GM12864 (cell line): Measurements from ENCODE around the gene IGFBP1.
"Not testable (repeated sequence)": the region's sequence is repeated elsewhere in the genome, so short reads cannot be mapped to it uniquely, and the experiment has no call there.

Experiments used
- DNase-seq: peaks from one replicate; pipeline ENCODE4 v3.0.0-alpha.2; 2011; ENCODE audit warnings: low read depth
- H3K4me3 ChIP-seq: 2 replicates; pipeline ENCODE4 v1.5.1; 2011; ENCODE audit warnings: mild to moderate bottlenecking, low read depth, low read length, control low read depth
- CTCF ChIP-seq: IDR thresholded peaks from 2 replicates; pipeline ENCODE4 v1.5.1; 2011; ENCODE audit warnings: low read depth, mild to moderate bottlenecking, moderate library complexity, low read length, control low read depth, inconsistent platforms; ENCODE audit errors: missing control alignments

IGFBP1 gene

GRCh38 chr7:45888185-45888992 lies at the start of gene IGFBP1:
Gene IGFBP1, plus strand, starts transcription at chr7:45888488. Its CDS starts 165 bp downstream, at chr7:45888653.
- no peak within 1 kb of the TSS for H3K4me3 ChIP-seq
- no peak for TF ChIP-seq CTCF
- no peak for DNase-seq

- not testable (repeated sequence) for DNase-seq, H3K4me3 ChIP-seq
Measured at GRCh38 chr7:45838852-45839251, 49.4 kb upstream of the IGFBP1 start.

GRCh38 chr7:45841926-45842717 lies 46.2 kb upstream of the IGFBP1 start:
- not testable (repeated sequence) for DNase-seq

GRCh38 chr7:45846536-45846935 lies 41.8 kb upstream of the IGFBP1 start:
- DNase-seq, result not testable (repeated sequence)

More at GRCh38 chr7:45841926-45842717, 46.2 kb upstream of the IGFBP1 start:
- H3K4me3 ChIP-seq, result not testable (repeated sequence)

DNA sequence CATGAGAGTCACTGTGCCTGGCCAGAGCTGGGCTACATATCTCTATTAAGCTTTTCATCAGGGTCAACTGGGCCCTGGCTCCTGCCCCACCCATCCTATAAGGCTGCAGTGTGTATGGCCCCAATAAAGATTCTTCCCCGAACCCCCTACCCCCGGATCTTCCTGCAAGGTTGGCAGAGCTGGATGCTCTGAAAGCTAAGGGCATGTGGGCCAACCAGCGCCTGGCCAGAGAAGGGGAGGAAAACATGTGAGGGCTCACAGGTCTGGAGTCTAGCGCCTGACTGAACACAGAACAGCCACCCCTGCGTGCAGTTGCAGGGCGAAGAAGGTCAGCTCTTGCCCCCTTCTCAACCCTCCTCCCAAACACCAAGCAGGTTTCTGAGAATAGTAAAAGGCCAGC lies 39.6 kb upstream of the IGFBP1 start:
- not testable (repeated sequence) for H3K4me3 ChIP-seq

More at GRCh38 chr7:45846536-45846935, 41.8 kb upstream of the IGFBP1 start:
- H3K4me3 ChIP-seq, result not testable (repeated sequence)

DNA sequence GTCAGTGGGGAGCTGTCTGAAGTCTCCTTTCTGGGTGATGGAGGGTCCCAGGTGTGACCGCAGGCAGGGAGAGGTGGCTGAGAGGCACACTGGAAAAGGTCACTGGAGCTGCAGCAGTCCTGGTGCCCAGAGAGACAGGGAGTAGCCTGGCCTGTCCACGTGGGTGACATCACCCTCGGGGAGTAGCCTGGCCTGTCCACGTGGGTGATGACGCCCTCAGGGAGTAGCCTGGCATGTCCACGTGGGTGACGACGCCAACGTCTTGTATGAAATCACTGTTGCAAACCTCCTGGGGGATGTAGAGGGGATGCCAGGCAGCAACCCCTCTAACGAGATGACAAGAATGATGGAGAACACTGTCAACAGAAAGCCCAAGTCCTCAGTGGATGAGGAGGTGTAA lies 35.3 kb upstream of the IGFBP1 start:
- DNase-seq, H3K4me3 ChIP-seq: not testable (repeated sequence)

More for the DNA sequence above, 39.6 kb upstream of the IGFBP1 start:
- DNase-seq, result not testable (repeated sequence)

GRCh38 chr7:45853491-45853890 lies 34.8 kb upstream of the IGFBP1 start:
- not testable (repeated sequence) for DNase-seq, H3K4me3 ChIP-seq

DNA sequence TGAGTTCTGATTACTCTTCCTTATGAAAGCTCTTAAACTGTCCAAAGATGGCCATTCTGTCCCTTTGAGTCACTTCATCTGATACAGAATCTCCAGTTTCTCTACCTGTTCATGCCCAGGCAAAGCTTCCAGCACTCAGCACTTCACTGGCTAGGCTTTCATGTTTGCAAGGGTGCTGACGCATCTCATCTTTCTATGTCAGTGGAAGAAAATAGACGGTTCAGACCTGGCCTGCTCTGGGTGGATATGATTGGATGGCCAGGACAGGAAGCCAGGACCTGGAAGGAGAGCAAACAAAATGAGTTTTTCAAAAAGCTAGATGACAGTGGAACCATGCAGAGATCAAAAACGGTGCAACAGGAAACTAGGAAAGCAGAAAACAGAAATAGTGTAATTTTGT lies 32.6 kb upstream of the IGFBP1 start:
- not testable (repeated sequence) for DNase-seq, H3K4me3 ChIP-seq

DNA sequence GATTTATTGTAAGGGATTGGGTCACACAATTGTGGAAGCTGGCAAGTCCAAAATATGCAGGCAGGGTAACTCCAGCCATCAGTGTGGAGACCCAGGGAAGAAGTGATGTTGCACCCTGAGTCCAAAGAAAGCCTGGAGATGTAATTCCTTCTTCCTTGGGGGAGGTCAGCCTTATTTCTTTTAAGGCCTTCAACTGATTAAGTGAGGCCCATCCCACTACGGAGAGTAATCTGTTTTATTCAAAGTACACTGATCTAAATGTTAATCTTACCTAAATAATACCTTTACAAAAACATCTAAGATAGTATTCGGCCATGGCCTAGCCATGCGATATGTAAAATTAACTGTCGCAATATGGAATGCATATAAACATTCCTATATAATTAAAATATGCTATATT lies 31.4 kb upstream of the IGFBP1 start:
- not testable (repeated sequence) for DNase-seq, H3K4me3 ChIP-seq

- TF ChIP-seq CTCF, result no peak
- no peak for DNase-seq
- no peak overlapping the region for H3K4me3 ChIP-seq
Measured at GRCh38 chr7:45863715-45864114, 24.6 kb upstream of the IGFBP1 start.

DNA sequence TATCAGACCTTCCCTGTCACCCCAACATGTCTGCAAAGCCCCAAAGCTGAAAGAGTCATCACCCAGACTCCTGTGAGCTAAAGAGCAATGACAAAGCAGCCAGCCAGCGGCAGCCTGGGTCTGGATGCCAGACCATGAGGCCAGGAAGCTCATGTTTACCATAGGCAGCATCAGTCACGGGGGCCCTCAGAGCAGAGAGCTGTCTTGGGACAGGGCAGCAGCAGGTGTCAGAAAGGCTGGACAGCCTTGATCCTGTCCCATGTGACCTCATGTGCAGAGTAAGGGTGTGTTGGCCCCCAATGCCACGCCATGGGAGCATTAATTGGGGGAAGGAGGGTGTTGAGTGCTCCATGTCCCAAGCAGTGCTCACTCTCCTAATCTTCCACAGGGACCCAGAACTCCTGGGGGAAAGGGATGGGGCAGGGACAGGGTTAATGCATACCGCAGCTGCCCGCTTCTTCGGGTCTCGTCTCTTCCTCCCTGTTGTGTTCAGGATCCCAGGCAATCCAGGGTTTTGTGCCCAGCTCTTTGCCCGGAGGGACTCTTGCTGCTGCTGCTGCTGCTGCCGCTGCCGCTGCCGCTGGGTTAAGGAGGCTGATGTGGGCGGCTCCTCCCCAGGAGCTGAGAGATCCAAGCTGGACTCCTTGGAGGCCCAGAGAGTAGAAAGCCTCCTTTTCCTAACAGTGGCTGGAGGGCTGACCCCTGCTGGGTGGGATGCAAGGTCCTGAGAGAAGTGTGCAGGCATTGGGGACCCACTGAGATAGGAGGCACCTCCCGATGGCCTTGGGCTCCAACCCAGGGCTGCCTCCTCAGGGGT lies 22.5 kb upstream of the IGFBP1 start:
- no peak for DNase-seq
- H3K4me3 ChIP-seq, result no peak overlapping the region
- no peak for TF ChIP-seq CTCF
